Activated CD4-positive, alpha-beta T cell treated with anti-CD3 and anti-CD28 coated beads, Interleukin-2, amount 50 U/mL, for 1 hour (primary cell): ENCODE results near the gene NCKAP1.
"Not testable (repeated sequence)": the region's sequence is repeated elsewhere in the genome, so short reads cannot be mapped to it uniquely, and the experiment has no call there.

ENCODE experiments used
- DNase-seq: peaks from one replicate; pipeline ENCODE4 v3.0.0-alpha.2; 2020

Gene NCKAP1

GRCh38 chr2:183037074-183037552, 1.1 kb downstream of the NCKAP1 start:
- no peak for DNase-seq

DNA sequence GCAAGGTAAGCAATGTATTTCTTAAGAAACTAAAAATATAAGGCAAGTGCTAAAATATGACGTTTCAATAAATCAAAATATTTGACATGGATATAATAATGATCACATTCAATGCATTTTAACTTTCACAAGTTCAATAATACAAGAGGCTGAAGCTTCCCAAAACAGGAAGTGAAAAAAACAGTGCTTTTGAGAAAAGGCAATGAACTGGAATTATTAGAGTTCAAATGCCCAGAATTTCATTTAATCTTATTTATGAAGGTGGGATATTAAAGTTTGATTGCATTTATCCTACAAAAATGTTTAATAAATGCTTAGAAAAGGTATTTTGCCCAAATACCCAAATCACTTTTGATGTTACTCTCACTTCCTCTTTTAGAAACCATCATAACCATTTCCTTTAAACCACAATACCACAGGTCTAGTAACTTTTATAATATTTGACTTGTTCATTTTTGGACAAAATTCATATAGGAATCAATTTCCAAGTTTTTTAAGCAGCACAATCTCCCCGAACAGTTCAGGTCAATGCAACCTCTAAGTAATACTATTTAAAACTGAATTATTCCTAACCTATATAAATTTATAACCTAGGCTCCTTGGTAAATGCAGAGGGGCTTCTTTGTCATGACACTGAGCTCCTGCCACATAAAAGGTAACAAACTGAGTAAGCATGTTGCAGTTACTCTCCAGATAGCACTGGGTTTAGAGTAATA, 2.1 kb downstream of the NCKAP1 start:
- DNase-seq: no peak

- no peak for DNase-seq
Observed at GRCh38 chr2:183035298-183035953, 2.8 kb downstream of the NCKAP1 start.

DNA sequence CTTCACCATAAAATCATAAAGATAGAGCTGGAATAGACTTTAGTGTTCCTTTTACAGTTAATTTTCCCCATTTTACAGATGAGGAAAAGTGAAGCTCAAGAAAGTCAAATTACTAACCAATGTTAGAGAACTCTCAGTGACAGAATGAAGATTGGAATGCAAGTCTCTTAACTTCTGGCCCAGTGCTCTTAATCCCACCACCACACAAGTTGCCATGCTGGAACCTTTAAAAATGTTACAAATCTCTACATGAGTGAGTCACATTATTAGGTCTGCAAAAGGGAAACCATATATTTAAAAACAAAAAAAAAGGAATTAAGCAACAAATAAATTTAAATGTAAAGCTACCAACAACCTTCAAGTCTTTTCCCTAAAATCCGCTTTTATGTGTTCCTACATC, 3.5 kb downstream of the NCKAP1 start:
- DNase-seq: no peak

DNA sequence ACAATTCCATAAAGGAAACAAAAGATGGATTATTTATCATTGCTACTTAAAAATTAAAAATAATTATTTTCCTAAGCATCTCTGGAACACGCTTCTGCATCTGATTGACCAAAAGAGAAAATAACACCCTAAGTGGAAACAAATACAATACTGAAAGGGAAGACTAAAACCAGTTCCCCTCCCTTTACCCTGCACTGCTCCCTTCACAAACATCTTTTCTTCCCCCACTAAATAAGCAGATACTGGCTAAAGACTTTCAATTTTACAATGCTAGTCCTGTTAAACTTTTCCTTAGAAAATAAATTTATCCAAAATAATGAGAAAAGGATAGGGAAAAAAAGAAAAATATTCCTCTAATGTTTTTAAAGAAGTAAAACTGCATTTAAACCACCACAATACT, 4.3 kb downstream of the NCKAP1 start:
- no peak for DNase-seq

DNA sequence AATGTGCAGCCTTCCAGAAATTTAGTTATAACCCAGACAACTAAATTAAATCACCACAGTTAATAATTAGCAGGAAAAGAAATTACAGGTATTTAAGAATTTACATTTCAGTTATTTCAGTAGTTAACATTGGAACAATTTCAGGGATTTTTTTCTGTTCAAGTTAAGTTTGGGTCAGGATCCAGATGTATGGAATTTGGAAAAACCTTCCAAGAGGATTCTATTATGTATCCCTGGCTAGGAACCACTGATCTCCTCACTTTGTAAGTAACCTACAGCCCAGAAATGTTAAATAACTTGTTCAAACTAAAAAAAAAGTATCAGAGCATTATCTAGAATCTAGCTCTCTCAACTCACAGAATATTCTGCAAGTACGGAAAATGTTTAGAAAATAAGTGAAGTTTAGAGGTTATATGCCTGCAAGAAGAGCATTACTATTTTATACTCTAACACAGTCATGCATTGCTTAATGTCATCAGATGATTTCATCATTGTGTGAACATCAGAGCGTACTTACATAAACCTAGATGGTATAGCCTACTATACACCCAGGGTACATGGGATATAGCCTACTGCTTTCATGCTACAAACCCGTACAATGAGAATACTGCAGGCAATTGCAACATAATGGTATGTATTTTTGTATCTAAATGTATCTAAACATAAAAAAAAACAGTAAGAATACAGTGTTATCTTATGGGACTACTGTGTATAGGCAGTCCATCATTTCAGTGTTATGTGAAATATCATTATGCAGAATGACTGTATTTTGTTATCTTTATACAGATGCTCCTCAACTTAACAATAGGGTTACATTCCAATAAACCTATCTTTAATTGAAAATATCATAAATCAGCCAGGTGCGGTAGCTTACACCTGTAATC, 6.1 kb downstream of the NCKAP1 start:
- DNase-seq: no peak

DNA sequence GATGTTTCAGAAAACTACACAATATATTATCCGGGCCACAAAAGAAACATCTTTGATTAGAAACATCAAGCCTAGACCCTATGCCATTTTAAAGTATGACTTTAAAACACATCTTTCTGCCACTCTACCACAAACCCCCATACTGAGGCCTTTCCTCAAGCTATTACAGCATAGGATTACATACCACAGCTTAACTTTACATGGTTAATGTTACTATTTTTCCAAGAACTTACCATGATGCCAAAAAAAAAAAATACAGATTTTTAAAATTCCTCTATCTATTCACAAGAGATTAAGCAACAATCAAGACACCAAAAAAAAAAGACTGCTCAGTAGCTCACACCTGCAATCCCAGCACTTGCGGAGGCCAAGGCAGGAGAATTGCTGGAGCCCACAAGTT, 9.0 kb downstream of the NCKAP1 start:
- DNase-seq: no peak

DNA sequence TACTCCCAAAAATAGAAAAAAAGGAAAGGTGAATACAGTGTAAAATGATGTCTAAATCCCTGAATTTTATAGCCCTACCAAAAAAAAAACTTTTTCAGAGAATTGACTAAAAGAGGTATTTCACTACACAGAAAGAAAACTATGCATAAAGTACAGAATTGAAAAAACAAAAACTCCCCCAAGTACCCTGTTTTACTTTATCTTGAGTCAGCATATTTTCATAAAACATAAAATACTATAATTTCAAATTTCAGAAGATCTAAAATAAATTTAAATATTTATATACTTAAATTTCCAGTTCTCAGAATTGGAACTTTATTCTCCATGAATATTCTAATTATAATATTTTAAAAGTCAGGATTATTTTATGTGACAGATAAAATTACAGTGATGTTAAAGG, 10.1 kb downstream of the NCKAP1 start:
- DNase-seq: no peak

DNA sequence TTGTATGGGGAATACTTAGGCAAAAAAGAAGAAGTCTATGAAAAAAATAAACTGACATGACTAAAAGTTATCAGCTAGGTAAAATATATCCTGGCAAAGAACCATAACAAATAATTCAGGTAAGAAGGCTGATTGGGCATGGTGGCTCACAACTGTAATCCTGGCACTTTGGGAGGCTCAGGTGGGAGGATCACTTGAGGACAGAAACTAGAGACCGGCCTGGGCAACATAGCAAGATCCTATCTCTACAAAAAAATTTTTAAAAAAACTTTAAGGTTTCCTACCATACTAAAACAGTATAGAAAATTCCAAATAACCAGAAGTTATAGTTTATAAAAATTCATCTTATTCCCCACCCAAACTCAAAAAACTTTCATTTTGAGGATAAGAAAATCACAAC, 10.8 kb downstream of the NCKAP1 start:
- no peak for DNase-seq

DNA sequence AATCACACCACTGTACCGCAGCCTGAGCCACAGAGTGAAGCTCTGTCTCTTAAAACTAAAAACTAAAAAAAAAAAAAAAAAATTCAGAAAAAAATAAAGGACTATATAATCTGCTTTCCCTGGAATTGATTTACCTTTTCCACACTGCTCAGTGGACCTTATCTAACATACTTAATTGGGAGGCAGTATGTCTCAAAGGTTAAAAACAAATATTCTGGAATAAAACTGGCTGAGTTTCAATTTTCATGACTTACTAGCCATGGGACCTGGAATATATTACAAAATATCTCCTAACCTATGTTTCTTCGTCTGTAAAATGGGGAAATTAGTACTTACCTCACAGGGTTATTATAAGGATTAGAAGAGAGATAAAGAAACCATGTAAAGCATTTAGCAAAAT, 11.8 kb downstream of the NCKAP1 start:
- no peak for DNase-seq

DNA sequence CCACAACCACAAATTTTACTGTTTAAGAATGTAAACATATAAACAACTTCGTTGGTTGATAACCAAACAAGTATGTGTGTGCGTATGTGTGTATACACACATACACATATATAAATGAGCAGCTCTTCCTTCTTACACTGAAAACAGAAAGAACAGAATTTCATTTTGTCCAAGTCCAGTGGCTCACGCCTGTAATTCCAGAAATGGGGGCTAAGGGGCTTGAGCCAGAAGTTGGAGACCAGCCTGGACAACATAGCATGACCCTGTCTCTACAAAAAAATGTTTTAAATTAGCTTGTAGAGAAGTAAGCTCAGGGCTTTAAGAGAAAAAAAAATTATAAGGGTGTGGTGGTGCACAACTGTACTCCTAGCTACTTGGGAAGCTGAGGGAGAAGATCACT, 12.3 kb downstream of the NCKAP1 start:
- DNase-seq: no peak

- DNase-seq: no peak
Observed at GRCh38 chr2:183024339-183025095, 13.7 kb downstream of the NCKAP1 start.

- DNase-seq: no peak
Observed at GRCh38 chr2:183022711-183023110, 15.5 kb downstream of the NCKAP1 start.

- DNase-seq: no peak
Observed at GRCh38 chr2:183021613-183022012, 16.6 kb downstream of the NCKAP1 start.

DNA sequence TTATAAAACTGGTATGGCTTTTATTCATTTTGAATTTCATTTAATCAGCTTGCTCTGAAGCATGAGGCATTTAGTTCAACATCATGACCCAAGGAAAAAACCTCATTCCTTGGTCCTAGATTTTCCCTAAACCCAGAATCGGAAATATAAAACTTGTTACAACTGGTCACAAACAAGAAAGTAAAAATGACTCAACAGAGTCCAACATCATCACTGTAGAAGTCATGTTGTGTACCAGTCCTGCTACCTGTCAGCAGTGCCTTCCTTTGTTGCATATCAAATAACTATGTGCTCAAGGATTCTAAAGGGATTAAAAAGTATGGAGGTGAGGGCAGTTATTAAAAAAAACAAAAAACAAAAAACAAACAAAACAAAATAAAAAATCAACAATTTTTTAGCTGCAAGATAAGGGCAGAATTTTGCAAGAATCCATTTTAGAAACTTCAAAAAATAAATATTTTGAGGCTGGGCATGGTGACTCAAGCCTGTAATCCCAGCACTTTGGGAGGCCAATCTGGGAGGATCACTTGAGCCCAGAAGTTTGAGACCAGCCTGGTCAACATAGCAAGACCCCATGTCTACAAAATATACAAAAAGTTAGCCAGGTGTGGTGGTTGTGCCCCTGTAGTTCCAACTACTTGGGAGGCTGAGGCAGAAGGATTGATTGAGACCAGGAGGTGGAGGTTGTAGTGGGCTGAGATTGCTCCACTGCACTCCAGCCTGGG, 18.4 kb downstream of the NCKAP1 start:
- DNase-seq: no peak

- DNase-seq: not testable (repeated sequence)
Observed at GRCh38 chr2:183017845-183018244, 20.4 kb downstream of the NCKAP1 start.

GRCh38 chr2:183014005-183014404, 24.3 kb downstream of the NCKAP1 start:
- no peak for DNase-seq

- no peak for DNase-seq
Observed at GRCh38 chr2:183011743-183012142, 26.5 kb downstream of the NCKAP1 start.

DNA sequence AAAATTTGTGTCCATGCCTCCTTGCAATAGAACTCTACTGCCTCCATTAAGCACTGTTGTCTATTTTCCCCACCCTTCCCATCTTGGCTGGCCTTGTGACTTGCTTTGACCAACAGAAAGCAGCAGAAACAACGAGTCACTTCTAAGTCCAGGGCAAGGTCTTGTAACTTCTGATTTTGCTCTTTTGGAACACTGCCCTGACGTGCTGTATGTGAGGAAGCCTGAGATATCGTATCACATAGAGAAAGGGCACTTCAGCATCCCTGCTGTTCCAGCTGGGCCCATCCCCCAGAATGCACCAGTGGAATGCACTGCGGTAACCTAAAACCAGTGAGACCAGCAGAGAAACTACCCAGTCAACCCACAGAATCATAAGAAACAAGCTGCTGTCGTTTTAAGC, 28.1 kb downstream of the NCKAP1 start:
- no peak for DNase-seq

- no peak for DNase-seq
Observed at GRCh38 chr2:183009249-183009899, 28.9 kb downstream of the NCKAP1 start.

DNA sequence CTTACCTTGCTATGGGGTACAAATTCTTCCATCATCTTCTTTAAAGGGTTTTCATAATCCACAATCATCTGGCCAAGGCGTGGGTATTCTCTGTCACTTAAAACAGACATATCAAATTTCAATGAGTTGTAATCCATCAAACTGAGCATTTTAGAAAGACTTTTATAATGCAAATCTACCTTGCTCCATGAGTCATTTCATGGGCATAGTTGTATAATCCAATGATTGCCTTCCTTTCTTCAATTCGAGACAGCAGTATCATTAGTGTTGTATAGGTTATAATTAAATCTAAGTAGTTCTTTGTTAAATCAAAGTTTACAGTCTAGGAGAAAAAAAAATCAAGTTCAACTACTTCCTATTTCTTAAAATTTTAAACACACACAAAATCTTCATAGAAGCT, 36.3 kb downstream of the NCKAP1 start:
- DNase-seq: no peak

DNA sequence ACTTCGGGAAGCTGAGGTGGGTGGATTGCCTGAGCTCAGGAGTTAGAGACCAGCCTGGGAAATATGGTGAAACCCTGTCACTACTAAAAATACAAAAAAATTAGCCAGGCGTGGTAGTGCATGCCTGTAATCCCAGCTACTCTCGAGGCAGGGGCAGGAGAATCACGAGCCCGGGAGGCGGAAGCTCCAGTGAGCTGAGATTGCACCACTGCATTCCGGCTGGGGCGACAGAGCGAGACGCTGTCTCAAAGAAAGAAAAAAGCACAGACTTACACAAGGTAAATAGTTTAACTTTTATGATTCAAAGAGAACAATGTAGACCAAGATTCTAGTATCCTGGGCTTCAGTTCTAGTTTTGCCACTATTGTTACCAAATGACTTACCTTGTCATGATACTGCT, 37.4 kb downstream of the NCKAP1 start:
- no peak for DNase-seq
